OCI-LY7 (cell line): Measurements from ENCODE around the gene EIF4H. TPM values are rescaled to one million over a fixed set of nuclear protein-coding genes. Genes with fewer than 3 reads are reported as not detected.
A peak's percentile ranks its signal among the peaks of the same experiment; 100 is the strongest.

Experiments
- Bru-seq: library from RNA; stranded (reverse); fragments of 400-500 nt; gene quantifications from one replicate; lab custom pipeline; 2021; lab: Mats Ljungman, UMichigan
- BruChase-seq, 2 experiments: library from RNA; stranded (reverse); fragments of 400-500 nt; gene quantifications; one replicate each; lab custom pipeline; 2021; lab: Mats Ljungman, UMichigan
- BruUV-seq: library from RNA; stranded (reverse); fragments of 400-500 nt; replicated peaks from 2 replicates; lab custom pipeline; 2021; lab: Mats Ljungman, UMichigan
- CTCF ChIA-PET: fragments of 300-600 bp; sonication (Branson Sonifier 250); formaldehyde crosslinking; loops from one replicate; lab custom pipeline; 2022; ENCODE audit warnings: antibody characterized with exemption; ENCODE audit not compliant: unreplicated experiment; lab: Charles Lee
- POLR2A ChIA-PET: fragments of 300-600 bp; sonication (Branson Sonifier 250); formaldehyde crosslinking; loops from one replicate; lab custom pipeline; 2022; ENCODE audit warnings: antibody characterized with exemption; lab: Charles Lee
- DNase-seq: peaks from one replicate; pipeline ENCODE4 v3.0.0-alpha.2; 2015; ENCODE audit warnings: low spot score
- H2AFZ ChIP-seq: fragments of 200-600 bp; sonication (generic), shearing (Covaris generic); 2 replicates; pipeline ENCODE4 v1.6.1; 2014; ENCODE audit warnings: mild to moderate bottlenecking, antibody characterized with exemption, low read length, moderate library complexity
- H3K27ac ChIP-seq: fragments of 200-600 bp; sonication (generic); 2 replicates; pipeline ENCODE4 v1.5.1; 2014; ENCODE audit warnings: mixed run types, low read depth, mild to moderate bottlenecking, moderate library complexity, low read length, inconsistent platforms; ENCODE audit not compliant: poor library complexity, severe bottlenecking
- H3K36me3 ChIP-seq: fragments of 200-600 bp; sonication (generic); 2 replicates; pipeline ENCODE4 v1.6.1; 2014; ENCODE audit warnings: mild to moderate bottlenecking, antibody characterized with exemption, low read length, moderate library complexity, mixed read lengths; ENCODE audit not compliant: insufficient read depth
- H3K4me1 ChIP-seq: fragments of 200-600 bp; sonication (generic); 2 replicates; pipeline ENCODE4 v1.5.1; 2014; ENCODE audit warnings: mild to moderate bottlenecking, low read length; ENCODE audit not compliant: insufficient read depth, poor library complexity, severe bottlenecking
- H3K4me2 ChIP-seq: fragments of 200-600 bp; sonication (generic); 2 replicates; pipeline ENCODE4 v1.6.1; 2014; ENCODE audit warnings: mild to moderate bottlenecking, low read length
- H3K4me3 ChIP-seq: fragments of 200-600 bp; sonication (generic); 2 replicates; pipeline ENCODE4 v1.5.1; 2014; ENCODE audit warnings: mild to moderate bottlenecking, low read depth, low read length; ENCODE audit not compliant: poor library complexity, severe bottlenecking
- H3K79me2 ChIP-seq: fragments of 200-600 bp; sonication (generic); 2 replicates; pipeline ENCODE4 v1.6.1; 2016; ENCODE audit warnings: low read depth, mild to moderate bottlenecking, low read length, moderate library complexity, mixed read lengths; ENCODE audit not compliant: insufficient read depth
- H3K9me2 ChIP-seq: fragments of 200-600 bp; sonication (generic); 2 replicates; pipeline ENCODE4 v1.6.1; 2016; ENCODE audit warnings: mild to moderate bottlenecking, low read length, mixed read lengths; ENCODE audit not compliant: insufficient read depth
- H3K9me3 ChIP-seq: fragments of 200-600 bp; sonication (generic); 2 replicates; pipeline ENCODE4 v1.6.1; 2014; ENCODE audit warnings: mild to moderate bottlenecking, mixed run types, low read length, mixed read lengths
- H4K20me1 ChIP-seq: fragments of 200-600 bp; sonication (generic); 2 replicates; pipeline ENCODE4 v1.6.1; 2014; ENCODE audit warnings: mild to moderate bottlenecking, antibody characterized with exemption, low read length, moderate library complexity, mixed read lengths; ENCODE audit not compliant: insufficient read depth
- EZH2phosphoT487 ChIP-seq: fragments of 200-600 bp; sonication (generic); IDR thresholded peaks from 2 replicates; pipeline ENCODE4 v1.6.1; 2018; ENCODE audit warnings: low read depth, borderline replicate concordance, mild to moderate bottlenecking, mixed run types, antibody characterized with exemption, low read length, moderate library complexity, mixed read lengths
- intact Hi-C: fragments of 100-400 bp; cut with micrococcal nuclease; formaldehyde crosslinking; loops from one replicate; pipeline ENCODE4 v1.10.0; 2022; ENCODE audit not compliant: unreplicated experiment
- long read RNA-seq: library from polyadenylated mRNA; stranded (forward); transcript quantifications from one replicate; pipeline ENCODE4 v2.0.0, GENCODE V29; 2022
- total RNA-seq, 2 experiments: library from RNA; depleted of rRNA in 1 of 2; stranded (reverse); fragments of >200 nt in 1 of 2; shearing (Covaris generic) in 1 of 2; gene quantifications; 2 replicates each; pipeline ENCODE4 v1.2.3, GENCODE V29; 2014 to 2022
- TF ChIP-seq, protein P1 (sequence below): fragments of 200-600 bp; sonication (generic); conservative IDR thresholded peaks from 2 replicates; pipeline ENCODE4 v1.5.1; 2014; ENCODE audit warnings: mild to moderate bottlenecking, antibody characterized with exemption, low read length, moderate library complexity, mixed read lengths

EIF4H gene
- 202 and 231 TPM in 2 replicates for total RNA-seq (2014; rRNA removed; shearing (Covaris generic))
- total RNA-seq (2022) = 329 and 345 TPM in 2 replicates
- percentile 97 among the genes with signal in this experiment for Bru-seq, nascent RNA
- percentile 99 among the genes with signal in this experiment for BruChase-seq, experiment 1, labeled RNA remaining after a 6-hour chase
- BruChase-seq, experiment 2, labeled RNA remaining after a 2-hour chase = percentile 98 among the genes with signal in this experiment
- long read RNA-seq, transcript EIF4H-202 (6 exons, 2,503 nt) = major isoform, 554 of 897 reads
- long read RNA-seq, transcript EIF4H-201 (7 exons, 2,679 nt) = minor isoform, 233 of 897 reads
- long read RNA-seq, partial matches to known transcripts = 90 of 897 reads
- long read RNA-seq, other reads (novel, unspliced or antisense) = 18 of 897 reads

- peaks cover 56% of the 10 kb centered on the region for H3K79me2 ChIP-seq
- no peaks in the 10 kb centered on the region for H3K9me2 ChIP-seq
- no peaks in the 10 kb centered on the region for H3K9me3 ChIP-seq
- H4K20me1 ChIP-seq = peaks cover 37% of the 10 kb centered on the region
- H3K27ac ChIP-seq = peak within 1 kb of the TSS; percentile 59
- peak within 1 kb of the TSS; percentile 94 for H3K4me3 ChIP-seq
- peaks cover 43% of the 10 kb centered on the region for H3K36me3 ChIP-seq
- TF ChIP-seq, protein P1, sequence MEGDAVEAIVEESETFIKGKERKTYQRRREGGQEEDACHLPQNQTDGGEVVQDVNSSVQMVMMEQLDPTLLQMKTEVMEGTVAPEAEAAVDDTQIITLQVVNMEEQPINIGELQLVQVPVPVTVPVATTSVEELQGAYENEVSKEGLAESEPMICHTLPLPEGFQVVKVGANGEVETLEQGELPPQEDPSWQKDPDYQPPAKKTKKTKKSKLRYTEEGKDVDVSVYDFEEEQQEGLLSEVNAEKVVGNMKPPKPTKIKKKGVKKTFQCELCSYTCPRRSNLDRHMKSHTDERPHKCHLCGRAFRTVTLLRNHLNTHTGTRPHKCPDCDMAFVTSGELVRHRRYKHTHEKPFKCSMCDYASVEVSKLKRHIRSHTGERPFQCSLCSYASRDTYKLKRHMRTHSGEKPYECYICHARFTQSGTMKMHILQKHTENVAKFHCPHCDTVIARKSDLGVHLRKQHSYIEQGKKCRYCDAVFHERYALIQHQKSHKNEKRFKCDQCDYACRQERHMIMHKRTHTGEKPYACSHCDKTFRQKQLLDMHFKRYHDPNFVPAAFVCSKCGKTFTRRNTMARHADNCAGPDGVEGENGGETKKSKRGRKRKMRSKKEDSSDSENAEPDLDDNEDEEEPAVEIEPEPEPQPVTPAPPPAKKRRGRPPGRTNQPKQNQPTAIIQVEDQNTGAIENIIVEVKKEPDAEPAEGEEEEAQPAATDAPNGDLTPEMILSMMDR = no peak
- TF ChIP-seq EZH2phosphoT487 = no peak
- peak within 1 kb of the TSS; percentile 95 for H3K4me2 ChIP-seq
- DNase-seq = peak; percentile 96
- no TSS peak for BruUV-seq
- intact Hi-C loops = loop anchor here (2.0 kb wide), 2 partner anchors 73 to 81 kb away; no protein-coding TSS in a partner anchor
- ChIA-PET POLR2A (interaction anchor here (0.5 to 1.8 kb wide), 9 partner anchors 10 to 452 kb away, joined by 3 to 8 read pairs (median 3); partner anchors contain the start of gene CLIP2), CTCF (interaction anchor here (0.6 to 1.4 kb wide), 2 partner anchors 10 to 36 kb away, joined by 8 to 9 read pairs; partner anchors contain the start of gene LAT2)
- H2AFZ ChIP-seq = peak within 1 kb of the TSS; percentile 77
- H3K4me1 ChIP-seq = peaks cover 47% of the 10 kb centered on the region
Observed at GRCh38 chr7:74173866-74174605, at the start of gene EIF4H. EIF4H (plus strand) TSS chr7:74174356; CDS start chr7:74174384, 28 bp downstream.

DNA sequence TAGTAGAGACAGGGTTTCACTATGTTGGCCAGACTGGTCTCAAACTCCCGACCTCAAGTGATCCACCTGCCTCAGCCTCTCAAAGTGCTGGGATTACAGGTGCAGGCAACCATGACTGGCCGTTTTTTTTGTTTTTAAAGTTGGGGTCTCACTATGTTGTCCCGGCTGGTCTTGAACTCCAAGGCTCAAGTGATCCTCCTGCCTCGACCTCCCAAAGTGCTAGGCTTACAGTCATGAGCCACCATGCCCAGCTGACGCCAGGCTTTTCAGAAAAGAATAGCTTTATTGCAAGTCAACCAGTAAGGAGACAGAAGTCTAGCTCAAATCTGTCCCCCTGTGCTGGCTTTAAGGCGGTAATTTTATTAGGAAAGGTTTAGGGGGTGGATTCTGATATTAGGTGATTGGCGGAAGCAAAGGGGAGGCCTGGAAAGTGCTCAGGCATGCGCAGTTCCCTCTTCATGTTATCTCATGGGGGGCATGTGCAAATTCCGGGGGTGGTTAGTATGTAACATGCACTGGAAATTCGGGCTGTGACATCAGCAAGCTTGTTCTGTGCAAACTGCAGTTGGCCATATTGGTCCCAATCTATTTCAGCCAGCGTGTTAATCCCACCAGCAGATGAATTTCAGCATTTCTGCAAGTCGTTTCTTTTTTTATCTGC is 47.8 kb upstream of the EIF4H start:
- POLR2A ChIA-PET = interaction anchor here (0.6 kb wide), 1 partner anchor 22 kb away, joined by 3 read pairs; no protein-coding TSS in a partner anchor
- H2AFZ ChIP-seq = no peak overlapping the region
- no peaks in the 10 kb centered on the region for H4K20me1 ChIP-seq
- H3K9me3 ChIP-seq = no peaks in the 10 kb centered on the region
- no peak for DNase-seq
- no peak overlapping the region for H3K27ac ChIP-seq
- H3K4me1 ChIP-seq = no peaks in the 10 kb centered on the region
- no peaks in the 10 kb centered on the region for H3K9me2 ChIP-seq
- TF ChIP-seq EZH2phosphoT487 = no peak
- TF ChIP-seq, protein P1 = no peak
- H3K36me3 ChIP-seq = peaks cover 13% of the 10 kb centered on the region
- no peaks in the 10 kb centered on the region for H3K79me2 ChIP-seq
- H3K4me2 ChIP-seq = no peak overlapping the region
- H3K4me3 ChIP-seq = no peak overlapping the region
- intact Hi-C loops = no loop called here
- CTCF ChIA-PET = no interaction called here
- no TSS peak for BruUV-seq
